ENCODE data around the gene STAG2. TPM values are rescaled to one million over a fixed set of nuclear protein-coding genes. Genes with fewer than 3 reads are reported as not detected.
A peak's percentile ranks its signal among the peaks of the same experiment; 100 is the strongest.
"Not testable (repeated sequence)": the region's sequence is repeated elsewhere in the genome, so short reads cannot be mapped to it uniquely, and the experiment has no call there.

STAG2 gene
- 78.4 and 79.5 TPM in 2 replicates for total RNA-seq

DNA sequence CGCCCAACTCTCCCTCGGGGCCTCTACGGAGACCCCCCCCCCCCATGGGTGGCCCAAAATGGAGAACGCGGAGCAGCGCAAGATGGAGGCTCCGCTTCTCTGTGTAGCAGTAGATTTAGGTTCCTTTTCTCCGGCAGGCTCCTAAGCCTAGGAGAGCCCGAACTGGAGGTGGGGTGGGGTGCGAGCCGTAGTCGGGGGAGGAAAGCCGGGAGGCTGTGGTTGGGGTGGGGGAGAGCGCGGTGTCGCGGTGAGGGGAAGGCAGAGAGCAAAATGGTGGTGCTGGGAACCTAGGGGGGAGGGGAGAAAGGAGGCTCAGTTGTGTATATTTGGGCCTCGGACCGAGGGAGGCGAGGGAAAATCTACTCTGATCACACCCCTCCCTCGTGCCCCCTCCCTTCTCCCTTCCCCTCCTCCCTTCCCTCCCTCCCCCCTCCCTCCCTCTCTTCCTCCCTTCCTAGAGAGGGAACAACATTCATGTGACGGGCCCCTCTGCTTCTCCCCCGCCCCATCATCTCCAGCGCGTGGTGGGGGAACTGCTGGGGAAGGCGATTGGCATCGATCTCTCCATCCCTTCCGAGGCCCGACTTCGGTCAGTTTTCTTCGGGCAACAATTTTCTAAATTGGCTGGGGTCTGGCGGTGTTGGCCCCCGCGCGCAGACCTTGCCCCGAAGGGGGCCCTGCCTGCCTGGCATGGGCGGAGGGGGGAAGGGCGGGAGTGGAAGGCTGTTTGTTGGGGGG, at the start of gene STAG2:
Gene STAG2, plus strand, starts transcription at position 439 of the 738 bp plus-strand sequence. CDS start 60,922 bp downstream, outside the sequence.
- DNase-seq (ENCODE audit: low read depth in 2 of 2), result peak; percentile 74 to 88

DNA sequence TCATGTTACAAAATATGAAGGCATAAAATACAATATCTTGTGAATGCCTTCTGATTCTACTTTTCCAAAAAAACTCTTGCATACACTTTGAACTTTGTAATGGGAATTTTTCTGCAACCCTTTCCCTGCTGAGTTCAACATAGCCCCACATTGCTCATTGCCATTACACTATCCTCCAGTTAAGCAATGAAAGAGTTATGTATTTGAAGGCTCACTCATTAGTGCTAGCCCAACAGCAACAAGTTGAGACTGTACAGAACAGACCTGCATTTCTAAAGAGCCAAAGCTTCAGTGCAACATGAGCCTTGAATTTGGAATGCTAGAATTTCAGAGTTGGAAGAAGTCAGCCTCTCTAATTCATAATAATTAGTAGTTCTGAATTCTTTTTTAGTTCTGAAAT, 44.4 kb upstream of the STAG2 start:
- no peak for DNase-seq (ENCODE audit: low read depth in 2 of 2)

DNA sequence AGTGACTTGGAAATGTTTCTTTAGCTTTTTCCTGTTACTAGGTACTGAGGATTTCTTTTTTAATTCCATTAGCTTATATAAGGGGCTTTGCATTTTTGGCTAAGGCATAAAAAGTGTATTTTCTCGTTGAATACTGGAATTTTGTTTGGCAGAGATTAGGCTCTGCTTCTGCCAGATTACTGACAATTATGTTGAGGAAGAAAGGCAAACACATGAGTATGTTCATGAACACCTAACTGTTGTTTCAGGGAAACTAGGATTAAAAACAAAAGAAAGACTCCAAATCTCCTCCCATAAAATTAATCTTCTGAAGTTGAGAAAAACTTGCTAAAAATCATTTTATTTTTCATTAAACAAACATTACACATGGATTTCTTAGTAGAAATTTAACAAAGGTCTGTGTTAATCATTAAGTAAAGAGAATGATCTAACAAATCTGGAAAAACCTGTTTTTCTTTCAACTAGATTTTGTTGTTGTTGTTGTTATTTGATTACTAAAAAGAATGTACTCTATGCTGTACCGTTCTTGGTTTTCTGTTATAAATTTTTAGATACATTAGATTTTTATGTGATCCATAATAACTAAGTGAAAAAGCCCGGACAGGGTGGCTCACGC, 43.3 kb upstream of the STAG2 start:
- no peak for DNase-seq (ENCODE audit: low read depth in 2 of 2)

DNA sequence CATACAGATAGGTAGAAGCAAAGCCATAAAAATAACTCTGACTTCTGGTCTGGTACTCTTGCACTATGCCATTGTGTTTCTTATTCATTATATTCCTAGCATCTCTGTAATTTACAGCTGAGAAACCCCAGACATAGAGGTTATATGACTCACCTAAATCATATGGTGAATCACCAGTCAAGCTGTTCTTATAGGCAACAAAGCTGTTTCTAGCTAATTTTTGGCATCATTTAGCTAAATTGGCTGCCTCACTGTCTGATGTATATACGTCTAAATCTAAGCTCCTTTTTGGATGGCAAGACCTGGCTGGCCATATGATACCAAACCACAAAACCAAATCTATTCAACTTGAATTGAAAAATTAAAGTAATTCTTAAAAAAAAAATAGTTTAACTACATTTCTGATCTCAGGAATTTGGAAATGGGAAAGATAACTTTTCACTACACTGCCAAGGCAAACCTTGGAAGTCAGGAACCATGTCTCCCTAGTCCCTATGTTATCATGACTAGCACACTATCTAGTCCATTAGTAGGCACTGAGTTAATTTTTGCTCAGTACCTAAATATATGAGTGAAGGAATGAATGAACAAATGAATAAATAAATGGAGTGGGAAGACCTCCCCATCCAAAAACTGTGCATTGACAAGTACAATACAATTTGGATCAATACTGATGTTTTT, 41.3 kb upstream of the STAG2 start:
- DNase-seq (ENCODE audit: low read depth in 2 of 2), result peak in 1 of 2 donors; percentile 68

DNA sequence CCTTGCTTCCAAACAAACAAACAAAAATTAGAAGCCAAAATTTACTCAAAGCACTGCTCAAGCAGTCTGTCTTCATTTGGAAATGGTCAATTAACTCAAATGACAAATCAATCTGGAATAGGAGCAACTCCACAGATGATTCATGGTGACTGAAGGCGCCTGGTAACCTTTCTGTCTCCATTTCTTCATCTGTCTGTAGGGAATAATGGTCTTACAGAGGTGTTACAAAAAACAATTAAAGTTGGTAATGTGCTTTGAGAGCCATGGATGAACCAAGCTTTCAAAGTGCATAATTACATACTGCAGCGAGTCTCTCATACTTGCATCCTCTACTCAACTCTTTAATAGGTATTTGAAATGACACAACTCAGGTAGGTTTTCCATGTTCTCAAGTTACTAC, 38.3 kb upstream of the STAG2 start:
- DNase-seq (ENCODE audit: low read depth in 2 of 2), result no peak

DNA sequence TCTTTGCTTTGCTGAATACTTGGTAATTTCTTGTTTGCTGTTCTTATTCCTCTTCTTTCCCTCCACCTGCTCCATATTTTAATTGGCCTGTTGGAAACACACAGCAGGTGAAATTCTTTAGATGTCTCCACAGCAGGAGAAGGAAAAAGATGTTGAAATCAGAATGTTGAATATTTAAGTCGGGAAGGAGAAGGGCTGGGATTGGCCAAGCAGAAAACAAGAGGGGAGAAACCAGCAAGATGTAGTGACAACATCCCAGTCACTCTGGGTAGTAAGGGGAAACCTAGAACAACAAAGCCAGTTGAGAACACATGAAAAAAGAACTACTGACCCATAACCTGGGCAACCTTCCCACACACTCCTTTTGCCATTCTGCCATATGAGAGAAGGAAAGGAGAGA, 37.3 kb upstream of the STAG2 start:
- no peak for DNase-seq (ENCODE audit: low read depth in 2 of 2)

DNA sequence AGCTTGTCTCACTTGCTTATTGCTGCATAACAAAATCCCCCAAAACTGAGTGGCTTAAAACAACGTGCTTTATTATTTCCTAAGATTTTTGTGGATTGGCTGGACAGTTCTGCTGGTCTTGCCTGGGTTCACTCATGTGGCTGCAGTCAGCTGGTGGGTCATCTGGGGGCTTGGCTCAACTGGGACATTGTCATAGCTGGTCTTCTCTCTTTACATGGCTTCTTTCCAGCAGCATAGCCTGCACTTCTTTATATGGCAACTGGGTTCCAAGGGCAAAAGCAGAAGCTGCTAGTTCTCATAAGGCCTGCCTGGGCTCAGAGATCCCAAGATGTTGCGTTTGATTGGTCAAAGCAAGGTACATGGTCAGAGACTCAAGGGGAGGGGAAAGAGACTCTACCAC, 33.7 kb upstream of the STAG2 start:
- no peak for DNase-seq (ENCODE audit: low read depth in 2 of 2)

DNA sequence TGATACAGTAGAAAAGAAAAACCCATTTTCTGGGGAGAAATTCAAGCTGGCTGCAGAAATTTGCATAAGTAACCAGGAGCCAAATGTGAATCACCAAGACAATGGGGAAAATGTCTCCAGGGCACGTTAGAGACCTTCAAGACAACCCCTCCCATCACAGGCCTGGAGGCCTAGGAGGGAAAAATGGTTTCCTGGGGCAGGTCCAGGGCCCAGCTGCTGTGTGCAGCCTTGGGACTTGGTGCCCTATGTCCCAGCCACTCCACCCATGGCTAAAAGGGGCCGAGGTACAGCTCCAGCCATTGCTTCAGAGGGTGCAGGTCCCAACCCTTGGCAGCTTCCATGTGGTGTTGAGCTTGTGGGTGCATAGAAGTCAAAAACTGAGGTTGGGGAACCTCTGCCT, 29.5 kb upstream of the STAG2 start:
- DNase-seq (ENCODE audit: low read depth in 2 of 2), result not testable (repeated sequence)

DNA sequence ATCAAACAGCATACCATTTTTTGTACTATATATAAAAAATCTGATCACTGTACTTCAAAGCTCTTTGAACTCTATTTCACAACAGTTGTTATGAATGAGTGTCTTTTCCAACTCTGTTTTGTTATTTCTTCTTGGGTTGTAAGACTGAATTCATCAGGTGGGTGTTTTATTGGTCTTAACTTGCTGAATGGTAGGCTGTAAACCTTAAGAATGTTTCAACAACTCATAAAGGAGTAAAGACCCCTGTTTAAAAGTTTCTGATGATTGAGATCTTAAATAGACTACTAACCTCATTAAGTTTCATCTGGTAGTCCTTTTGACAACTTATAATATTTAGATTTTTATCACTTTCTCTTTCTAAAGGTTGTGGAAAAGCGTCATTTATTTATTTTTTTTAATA, 18.4 kb upstream of the STAG2 start:
- DNase-seq (ENCODE audit: low read depth in 2 of 2), result no peak

DNA sequence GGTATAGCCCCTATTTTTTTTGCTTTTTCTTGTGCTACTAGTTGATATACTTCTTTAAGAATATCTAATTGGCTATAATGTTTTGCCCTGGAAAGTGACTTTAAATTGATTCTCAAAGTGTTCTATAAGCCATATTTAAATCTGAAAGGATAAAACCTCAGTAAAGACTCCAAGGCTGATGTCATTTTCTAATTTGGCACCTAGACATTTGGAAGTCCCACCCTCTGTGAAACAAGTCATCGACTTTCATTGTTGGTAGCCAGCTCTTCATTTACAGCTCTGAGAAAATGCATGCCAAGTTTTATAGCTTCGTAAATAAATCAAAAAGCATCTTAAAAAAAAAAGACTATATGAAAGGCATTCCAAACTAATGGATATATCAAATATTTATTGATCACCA, 18.0 kb upstream of the STAG2 start:
- DNase-seq (ENCODE audit: low read depth in 2 of 2), result no peak

DNA sequence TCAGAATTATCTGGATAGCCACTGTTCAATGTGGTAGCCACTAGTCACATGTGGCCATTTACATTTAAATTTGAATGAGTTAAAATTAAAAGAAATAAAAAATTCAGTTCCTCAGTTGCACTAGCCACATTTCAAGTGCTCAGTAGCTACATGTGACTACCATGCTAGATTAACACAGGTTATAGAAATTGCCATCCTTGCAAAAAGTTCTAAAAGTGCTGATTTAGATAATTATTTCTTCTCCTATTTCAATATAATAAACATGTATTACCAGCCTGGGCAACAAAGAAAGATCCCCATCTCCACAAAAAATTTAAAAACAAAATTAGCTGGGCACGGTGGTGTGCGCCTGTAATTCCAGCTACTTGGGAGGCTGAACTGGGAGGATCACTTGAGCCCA, 11.7 kb upstream of the STAG2 start:
- no peak for DNase-seq (ENCODE audit: low read depth in 2 of 2)

DNA sequence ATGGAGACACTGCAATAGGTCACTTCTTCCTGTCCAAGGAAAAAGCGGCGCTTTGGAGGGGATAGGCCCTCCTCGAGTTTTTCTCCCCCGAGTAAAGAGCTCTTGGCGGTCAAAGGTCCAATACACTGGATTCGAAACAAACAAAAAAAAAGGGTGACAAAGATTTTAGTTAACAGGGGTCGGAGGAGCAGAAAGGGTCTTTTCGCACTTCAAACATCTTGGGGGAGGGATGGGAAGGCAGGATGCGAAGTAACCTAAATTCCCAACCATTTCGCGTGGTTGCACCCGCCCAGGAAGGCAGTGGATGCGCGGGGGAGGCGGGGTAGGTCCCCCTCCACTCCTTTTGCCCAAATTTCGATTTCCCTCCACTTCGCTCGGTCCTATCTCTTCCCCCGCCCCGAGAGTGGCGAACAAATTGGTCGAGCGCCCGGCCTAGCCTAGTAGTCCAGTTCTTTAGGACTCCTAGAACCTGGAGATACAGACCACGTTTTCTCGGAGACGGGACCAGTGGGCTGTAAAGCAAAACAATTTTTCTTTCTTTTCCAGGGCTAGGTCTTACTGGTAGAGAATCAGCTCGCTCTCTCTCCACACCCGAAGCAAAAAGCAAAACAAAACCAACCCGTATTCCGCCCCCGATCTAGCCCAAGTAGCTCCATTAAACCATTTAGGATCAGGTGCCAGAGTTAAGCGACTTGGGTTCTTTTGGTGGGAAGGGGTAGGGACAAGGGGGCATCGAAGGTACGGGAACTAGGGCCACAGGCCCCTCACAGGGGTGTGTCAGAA, 2.0 kb upstream of the STAG2 start:
- peak in 1 of 2 donors; percentile 21 for DNase-seq (ENCODE audit: low read depth in 2 of 2)

DNA sequence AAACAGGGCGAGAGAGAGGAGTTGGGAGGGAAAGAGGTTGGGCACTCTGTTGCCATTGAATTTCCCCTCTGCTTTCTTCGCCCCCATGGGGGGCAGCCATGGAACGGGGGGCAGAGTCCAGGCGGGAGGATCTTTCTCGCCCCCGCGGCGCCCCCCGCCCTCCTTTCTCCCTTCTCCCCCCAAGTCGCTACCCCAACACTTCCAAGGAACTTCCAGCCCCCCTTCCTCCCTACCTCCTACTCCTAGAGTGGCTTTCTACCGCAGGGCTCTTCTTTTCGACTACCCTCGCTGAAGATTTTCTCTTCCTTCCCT, 594 bp upstream of the STAG2 start:
- no peak for DNase-seq (ENCODE audit: low read depth in 2 of 2)

DNA sequence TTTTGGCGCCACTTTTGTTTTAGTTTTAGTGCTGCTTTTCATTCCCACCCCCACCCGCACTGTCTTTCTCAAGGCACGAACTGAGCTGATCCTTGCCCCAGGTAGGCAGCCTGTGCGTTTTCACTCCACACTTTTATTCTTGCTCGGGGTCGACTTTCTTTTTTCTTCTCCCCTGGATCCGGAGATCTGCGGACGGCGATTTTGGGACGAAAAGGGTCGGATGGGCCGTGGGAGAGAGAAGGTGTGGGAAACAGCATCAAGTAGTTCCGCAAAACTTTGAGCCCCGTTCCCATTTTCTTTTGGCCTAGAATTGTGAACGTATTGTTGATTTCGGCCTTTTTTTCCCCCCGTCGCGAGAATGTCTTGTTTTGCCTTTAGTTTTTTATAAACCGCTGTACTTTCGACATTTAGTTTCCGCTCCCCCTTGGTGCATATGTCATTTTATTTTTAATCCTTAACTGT, 531 bp downstream of the STAG2 start:
- peak in 1 of 2 donors; percentile 5 for DNase-seq (ENCODE audit: low read depth in 2 of 2)

DNA sequence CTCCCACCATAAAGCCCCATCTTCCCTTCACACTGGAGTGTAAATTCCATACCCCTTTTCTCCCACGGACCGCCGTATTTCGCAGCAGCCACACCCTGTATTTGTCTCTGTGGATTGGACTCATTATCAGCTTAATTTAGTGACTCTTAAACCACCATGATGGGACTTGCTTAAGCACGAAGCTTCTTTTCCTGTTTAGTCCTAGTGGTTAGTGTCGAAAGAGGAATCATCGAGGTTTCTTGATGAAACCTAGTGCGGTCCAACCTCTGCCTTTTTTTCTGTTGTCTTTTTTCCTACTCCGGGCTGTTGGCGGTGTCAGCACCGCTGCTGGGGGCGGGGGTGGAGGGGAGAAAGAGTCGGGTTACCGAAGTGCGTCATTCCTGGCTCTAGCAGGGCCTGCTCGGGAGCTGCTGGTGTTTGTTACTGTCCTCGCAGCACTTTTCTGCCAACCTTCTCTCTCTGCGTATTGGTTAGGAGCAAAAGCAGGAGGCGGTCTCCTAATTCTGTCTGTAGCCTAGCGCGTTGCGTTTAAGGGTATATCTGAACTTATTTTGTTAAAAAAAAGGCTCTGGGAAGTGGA, 1.4 kb downstream of the STAG2 start:
- DNase-seq (ENCODE audit: low read depth in 2 of 2), result peak; percentile 88 to 94

DNA sequence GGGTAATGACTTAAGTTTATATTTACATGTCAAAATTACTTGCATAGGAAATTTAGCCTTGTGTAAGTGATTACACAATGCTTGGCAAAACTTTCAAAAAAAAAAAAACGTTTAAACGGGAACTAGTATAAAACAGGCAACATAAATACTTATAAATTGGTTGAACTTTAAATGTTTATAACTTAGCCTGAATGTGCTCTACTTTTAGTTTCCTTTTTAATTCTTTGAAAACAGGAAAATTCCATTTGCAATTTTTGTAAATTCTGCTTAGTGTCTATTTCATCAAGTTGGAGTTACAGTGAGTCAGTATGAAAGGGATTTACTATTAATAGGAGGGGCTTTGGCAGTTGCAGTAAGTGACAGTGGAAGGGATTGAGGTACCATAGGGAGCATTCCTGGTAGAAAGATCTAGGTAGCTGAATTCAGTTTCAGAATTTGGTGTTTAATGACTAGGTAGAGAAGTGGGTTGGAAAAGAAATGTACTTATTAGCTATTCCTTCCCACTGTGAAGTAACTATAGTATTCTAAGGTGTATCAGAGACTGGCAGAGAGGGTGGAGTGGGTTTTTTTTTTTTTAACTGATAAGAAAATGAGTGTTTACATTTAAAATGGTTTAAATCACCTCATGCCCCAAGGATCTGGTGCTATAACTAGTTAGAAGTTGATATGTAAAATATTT, 2.8 kb downstream of the STAG2 start:
- DNase-seq (ENCODE audit: low read depth in 2 of 2), result peak in 1 of 2 donors; percentile 25

DNA sequence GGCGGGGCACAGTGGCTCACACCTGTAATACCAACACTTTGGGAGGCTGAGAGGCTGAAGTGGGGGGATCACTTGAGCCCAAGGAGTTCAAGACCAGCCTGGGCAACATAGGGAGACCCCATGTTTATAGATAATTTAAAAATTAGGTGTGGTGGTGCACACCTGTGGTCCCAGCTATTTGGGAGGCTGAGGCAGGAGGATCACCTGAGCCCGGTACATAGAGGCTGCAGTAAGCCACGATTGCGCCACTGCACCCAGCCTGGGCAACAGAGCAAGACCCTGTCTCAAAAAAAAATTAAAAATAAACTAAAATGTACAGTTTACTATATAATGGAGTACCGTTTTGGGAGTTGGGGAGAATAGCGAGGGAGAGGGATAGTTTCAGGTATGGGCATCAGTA, 4.2 kb downstream of the STAG2 start:
- DNase-seq (ENCODE audit: low read depth in 2 of 2), result no peak

DNA sequence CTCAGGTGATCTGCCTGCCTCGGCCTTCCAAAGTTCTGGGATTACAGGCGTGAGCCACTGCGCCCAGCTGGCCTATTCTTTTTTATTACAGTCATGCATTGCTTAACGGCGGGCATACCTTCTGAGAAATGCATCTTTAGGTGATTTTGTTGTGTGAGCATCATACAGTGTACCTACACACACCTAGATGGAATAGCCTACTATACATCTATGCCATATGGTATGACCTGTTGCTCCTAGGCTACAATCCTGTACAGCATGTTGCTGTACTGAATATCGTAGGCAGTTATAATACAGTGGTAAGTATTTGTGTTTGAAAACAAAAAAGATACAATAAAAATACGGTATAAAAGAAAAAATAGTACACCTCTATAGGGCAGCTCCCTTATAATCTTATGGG, 6.0 kb downstream of the STAG2 start:
- DNase-seq (ENCODE audit: low read depth in 2 of 2), result no peak

DNA sequence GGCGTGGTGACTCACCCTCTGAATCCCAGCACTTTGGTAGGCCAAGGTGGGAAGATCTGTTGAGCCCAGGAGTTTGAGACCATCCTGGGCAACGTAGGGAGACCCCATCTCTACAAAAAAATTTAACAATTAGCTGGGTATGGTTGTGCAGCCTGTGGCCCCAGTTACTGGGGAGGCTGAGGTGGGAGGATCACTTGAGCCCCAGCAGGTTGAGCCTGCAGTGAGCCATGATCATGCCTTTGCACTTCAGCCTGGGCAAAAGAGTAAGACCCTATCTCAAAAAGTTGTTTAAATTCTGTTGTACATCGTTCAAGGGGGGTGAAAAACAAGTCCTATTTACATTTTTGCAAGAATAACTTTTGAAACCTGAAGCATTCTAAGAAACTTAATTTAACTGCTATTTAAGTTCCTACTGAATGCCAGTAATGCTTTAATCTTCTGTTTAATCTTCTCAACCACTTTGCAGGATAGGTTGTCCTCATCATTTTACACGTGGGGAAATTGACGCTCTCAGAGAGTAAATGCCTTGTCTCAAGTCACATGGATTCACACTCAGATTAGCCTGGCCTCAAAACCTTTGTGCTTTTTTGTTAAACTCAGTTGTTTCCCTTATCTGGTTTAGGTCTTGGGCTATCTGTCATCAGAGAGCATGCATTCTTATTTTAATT, 7.0 kb downstream of the STAG2 start:
- DNase-seq (ENCODE audit: low read depth in 2 of 2), result no peak

DNA sequence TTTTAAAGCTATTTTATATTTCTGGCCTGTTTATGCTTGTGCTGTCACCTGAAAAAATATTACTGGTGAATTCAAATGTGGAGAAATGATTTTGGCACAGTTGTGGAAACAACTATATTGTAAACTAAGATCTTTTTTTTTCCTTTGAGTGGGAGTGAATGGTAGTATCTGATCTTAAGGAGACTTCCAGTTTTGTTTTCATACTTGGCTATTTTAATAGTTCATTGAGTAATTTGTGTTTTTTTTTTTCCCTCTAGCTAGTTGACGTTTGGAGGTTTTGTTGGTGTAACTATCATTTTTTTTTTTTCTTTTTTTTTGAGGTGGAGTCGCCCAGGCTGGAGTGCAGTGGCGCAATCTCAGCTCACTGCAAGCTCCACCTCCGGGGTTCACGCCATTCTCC, 10.5 kb downstream of the STAG2 start:
- no peak for DNase-seq (ENCODE audit: low read depth in 2 of 2)

DNA sequence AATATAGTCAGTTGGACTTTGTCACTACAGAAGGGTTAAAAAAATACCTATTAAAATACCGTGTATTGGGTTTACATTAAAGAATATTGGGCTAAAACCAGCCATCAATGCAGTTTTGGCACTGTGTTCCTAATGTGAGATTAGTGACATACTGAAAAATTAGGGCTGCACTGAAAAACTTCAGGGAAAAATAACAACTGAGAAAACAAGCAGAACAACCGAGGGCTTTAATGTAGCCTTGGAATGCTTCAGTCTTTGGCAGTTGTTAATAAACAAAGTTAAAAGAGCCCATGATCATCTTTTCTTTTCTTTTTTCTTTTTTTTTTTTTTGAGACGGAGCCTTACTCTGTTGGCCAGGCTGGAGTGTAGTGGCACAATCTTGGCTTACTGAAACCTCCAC, 12.4 kb downstream of the STAG2 start:
- no peak for DNase-seq (ENCODE audit: low read depth in 2 of 2)

Data from dermis microvascular lymphatic vessel endothelial cell (primary cell).